ENCODE results near the gene CATSPER3. TPM values are rescaled to one million over a fixed set of nuclear protein-coding genes. Genes with fewer than 3 reads are reported as not detected.

The CATSPER3 gene
- 1 to 10 TPM in 1 of 2 experiments, under 1 TPM in 1; 0.94 to 1.8 TPM for total RNA-seq
- polyA plus RNA-seq, result under 1 TPM in 1 of 2 donors, not detected in 1; 0.68 TPM

DNA sequence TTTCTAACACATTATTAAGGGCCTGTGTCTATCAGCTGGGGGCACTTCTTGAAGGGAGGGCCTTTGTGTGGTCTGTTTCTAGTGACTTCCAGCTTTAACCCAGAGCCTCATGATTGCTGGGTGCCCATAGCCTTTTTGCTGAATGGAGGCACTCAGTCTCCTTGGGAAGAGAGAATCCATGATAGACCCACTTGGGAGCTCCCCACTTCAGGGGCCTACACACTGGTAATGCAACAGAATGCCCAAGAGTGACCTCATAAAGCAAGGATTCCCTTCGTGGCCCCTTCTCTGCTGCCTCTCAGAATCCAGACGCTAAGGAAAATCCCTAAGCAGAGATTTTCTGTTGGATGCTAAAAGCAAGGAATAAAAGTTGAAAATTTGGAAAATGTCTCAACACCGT is at the start of gene CATSPER3:
Gene CATSPER3, plus strand, starts transcription at position 301 of the 400 bp plus-strand sequence. Its CDS starts 85 bp downstream, at position 386.
- Histone ChIP-seq H3K4me1 (ENCODE audit: insufficient read depth, low read length) (peaks cover 21% of the 10 kb centered on the region), H3K27me3 (ENCODE audit: insufficient read depth, low read length) (no peaks in the 10 kb centered on the region), H3K36me3 (ENCODE audit: insufficient read depth, low read length) (no peaks in the 10 kb centered on the region), H3K9me3 (ENCODE audit: control insufficient read depth in 1 of 2, low read length in 2 of 2) (no peaks in the 10 kb centered on the region), H3K4me3 (ENCODE audit: low read length in 2 of 2) (no peak within 1 kb of the TSS), H3K27ac (ENCODE audit: low read depth, low read length) (no peak within 1 kb of the TSS)
- intact Hi-C loops (cut with micrococcal nuclease), result no loop called here
- CTCF ChIA-PET (ENCODE audit: partially characterized antibody), result no interaction called here
- Mint-ChIP-seq H3K27me3 (no peaks in the 10 kb centered on the region), H3K27ac (peak within 1 kb of the TSS in 1 of 7 donors; percentile 0), H3K36me3 (peaks cover 22 to 32% of the 10 kb centered on the region in 2 donors), H3K4me1 (peaks cover 15 to 26% (median 21%) of the 10 kb centered on the region in 4 donors), H3K9me3 (peaks cover 0 to 2% (median 0%) of the 10 kb centered on the region in 8 donors), H3K4me3 (no peak within 1 kb of the TSS)
- DNase-seq, result no peak
- POLR2A ChIA-PET (ENCODE audit: partially characterized antibody), result no interaction called here

- Mint-ChIP-seq H3K4me3 (no peak overlapping the region), H3K27me3 (no peaks in the 10 kb centered on the region), H3K36me3 (peaks cover 42 to 44% of the 10 kb centered on the region in 2 donors), H3K9me3 (no peaks in the 10 kb centered on the region), H3K4me1 (peaks cover 10 to 13% (median 12%) of the 10 kb centered on the region in 4 donors), H3K27ac (peak overlapping the region in 2 of 7 donors; percentile 25 to 43)
- Histone ChIP-seq H3K27me3 (ENCODE audit: insufficient read depth, low read length) (no peaks in the 10 kb centered on the region), H3K4me1 (ENCODE audit: insufficient read depth, low read length) (peaks cover 7% of the 10 kb centered on the region), H3K9me3 (ENCODE audit: control insufficient read depth in 1 of 2, low read length in 2 of 2) (no peaks in the 10 kb centered on the region), H3K36me3 (ENCODE audit: insufficient read depth, low read length) (peaks cover 22% of the 10 kb centered on the region), H3K4me3 (ENCODE audit: low read length in 2 of 2) (no peak overlapping the region), H3K27ac (ENCODE audit: low read depth, low read length) (no peak overlapping the region)
- CTCF ChIA-PET (ENCODE audit: partially characterized antibody), result no interaction called here
- intact Hi-C loops (cut with micrococcal nuclease), result loop anchor here (5.0 kb wide), 1 partner anchor 413 kb away; no protein-coding TSS in a partner anchor
- POLR2A ChIA-PET (ENCODE audit: partially characterized antibody), result interaction anchor here (1.3 kb wide), 1 partner anchor 14 kb away, joined by 3 read pairs; the partner anchor contains the start of gene PCBD2
- no peak for DNase-seq
Measured at GRCh38 chr5:134918861-134919260, 48.8 kb upstream of the CATSPER3 start.

- no peaks in the 10 kb centered on the region for H3K9me3 Mint-ChIP-seq
- peak overlapping the region in 2 of 7 donors; percentile 28 to 86 for H3K27ac Mint-ChIP-seq
- DNase-seq, result no peak
- Histone ChIP-seq H3K4me1 (ENCODE audit: insufficient read depth, low read length) (peaks cover 7% of the 10 kb centered on the region), H3K4me3 (ENCODE audit: low read length in 2 of 2) (no peak overlapping the region), H3K36me3 (ENCODE audit: insufficient read depth, low read length) (peaks cover 12% of the 10 kb centered on the region), H3K27me3 (ENCODE audit: insufficient read depth, low read length) (no peaks in the 10 kb centered on the region), H3K9me3 (ENCODE audit: control insufficient read depth in 1 of 2, low read length in 2 of 2) (no peaks in the 10 kb centered on the region), H3K27ac (ENCODE audit: low read depth, low read length) (no peak overlapping the region)
- no peaks in the 10 kb centered on the region for H3K27me3 Mint-ChIP-seq
- intact Hi-C loops (cut with micrococcal nuclease), result no loop called here
- peaks cover 10 to 13% (median 12%) of the 10 kb centered on the region in 4 donors for H3K4me1 Mint-ChIP-seq
- POLR2A ChIA-PET (ENCODE audit: partially characterized antibody), result no interaction called here
- CTCF ChIA-PET (ENCODE audit: partially characterized antibody), result no interaction called here
- peaks cover 38 to 39% of the 10 kb centered on the region in 2 donors for H3K36me3 Mint-ChIP-seq
- no peak overlapping the region for H3K4me3 Mint-ChIP-seq
Measured at GRCh38 chr5:134920848-134921575, 46.7 kb upstream of the CATSPER3 start.

DNA sequence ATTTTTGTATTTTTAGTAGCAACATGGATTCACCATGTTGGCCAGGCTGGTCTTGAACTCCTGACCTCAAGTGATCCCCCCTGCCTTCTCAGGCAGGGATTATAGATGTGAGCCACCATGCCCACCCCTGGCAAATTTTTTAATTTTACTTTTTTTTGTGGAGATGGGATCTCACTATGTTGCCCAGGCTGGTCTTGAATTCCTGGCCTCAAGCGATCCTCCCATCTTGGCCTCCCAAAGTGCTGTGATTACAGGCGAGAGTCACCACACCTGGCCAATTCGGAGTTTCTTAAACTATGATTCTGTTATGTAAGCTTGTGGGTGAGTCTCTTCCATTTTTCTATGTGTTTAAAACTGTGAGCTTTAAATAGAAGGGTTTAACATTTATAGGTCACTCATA is 35.2 kb upstream of the CATSPER3 start:
- Mint-ChIP-seq H3K9me3 (no peaks in the 10 kb centered on the region), H3K4me3 (no peak overlapping the region), H3K36me3 (peaks cover 24 to 33% of the 10 kb centered on the region in 2 donors), H3K27me3 (no peaks in the 10 kb centered on the region), H3K27ac (no peak overlapping the region), H3K4me1 (no peaks in the 10 kb centered on the region)
- POLR2A ChIA-PET (ENCODE audit: partially characterized antibody), result no interaction called here
- no peaks in the 10 kb centered on the region for H3K9me3 ChIP-seq (ENCODE audit: control insufficient read depth in 1 of 2, low read length in 2 of 2)
- H3K27me3 ChIP-seq (ENCODE audit: insufficient read depth, low read length), result no peaks in the 10 kb centered on the region
- no peak overlapping the region for H3K4me3 ChIP-seq (ENCODE audit: low read length in 2 of 2)
- DNase-seq, result no peak
- CTCF ChIA-PET (ENCODE audit: partially characterized antibody), result interaction anchor here (1.3 to 1.6 kb wide), 2 partner anchors 28 to 259 kb away, joined by 3 to 5 read pairs; partner anchors contain the start of gene PCBD2
- intact Hi-C loops (cut with micrococcal nuclease), result no loop called here
- H3K4me1 ChIP-seq (ENCODE audit: insufficient read depth, low read length), result no peaks in the 10 kb centered on the region
- H3K27ac ChIP-seq (ENCODE audit: low read depth, low read length), result no peak overlapping the region
- H3K36me3 ChIP-seq (ENCODE audit: insufficient read depth, low read length), result peaks cover 11% of the 10 kb centered on the region

DNA sequence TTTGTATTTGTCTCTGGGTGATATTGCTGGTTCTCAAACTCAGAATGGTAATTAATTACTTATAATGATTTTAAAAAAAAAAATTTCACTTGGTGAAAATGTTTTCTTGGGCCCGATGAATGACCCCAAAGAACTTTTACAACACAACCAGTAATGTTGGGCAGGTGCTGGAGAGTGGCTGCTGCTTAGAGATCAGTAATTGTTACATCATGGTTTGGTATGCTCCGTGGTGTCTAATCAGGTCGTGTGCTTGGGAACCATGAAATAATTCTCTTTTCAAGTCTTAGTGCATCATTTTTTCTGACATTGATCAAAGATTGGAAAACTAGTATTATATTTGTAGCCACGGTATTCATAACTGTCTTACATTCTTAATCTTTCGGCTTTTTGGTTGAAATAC is 33.5 kb upstream of the CATSPER3 start:
- ChIA-PET POLR2A (ENCODE audit: partially characterized antibody) (no interaction called here), CTCF (ENCODE audit: partially characterized antibody) (no interaction called here)
- no peak for DNase-seq
- no peaks in the 10 kb centered on the region for H3K9me3 ChIP-seq (ENCODE audit: control insufficient read depth in 1 of 2, low read length in 2 of 2)
- H3K9me3 Mint-ChIP-seq, result no peaks in the 10 kb centered on the region
- no peak overlapping the region for H3K4me3 ChIP-seq (ENCODE audit: low read length in 2 of 2)
- H3K27me3 Mint-ChIP-seq, result no peaks in the 10 kb centered on the region
- no peak overlapping the region for H3K27ac Mint-ChIP-seq
- H3K27ac ChIP-seq (ENCODE audit: low read depth, low read length), result no peak overlapping the region
- intact Hi-C loops (cut with micrococcal nuclease), result no loop called here
- H3K27me3 ChIP-seq (ENCODE audit: insufficient read depth, low read length), result no peaks in the 10 kb centered on the region
- H3K4me1 Mint-ChIP-seq, result no peaks in the 10 kb centered on the region
- H3K4me3 Mint-ChIP-seq, result no peak overlapping the region
- H3K36me3 ChIP-seq (ENCODE audit: insufficient read depth, low read length), result peaks cover 13% of the 10 kb centered on the region
- H3K4me1 ChIP-seq (ENCODE audit: insufficient read depth, low read length), result no peaks in the 10 kb centered on the region
- H3K36me3 Mint-ChIP-seq, result peaks cover 23 to 36% of the 10 kb centered on the region in 2 donors

DNA sequence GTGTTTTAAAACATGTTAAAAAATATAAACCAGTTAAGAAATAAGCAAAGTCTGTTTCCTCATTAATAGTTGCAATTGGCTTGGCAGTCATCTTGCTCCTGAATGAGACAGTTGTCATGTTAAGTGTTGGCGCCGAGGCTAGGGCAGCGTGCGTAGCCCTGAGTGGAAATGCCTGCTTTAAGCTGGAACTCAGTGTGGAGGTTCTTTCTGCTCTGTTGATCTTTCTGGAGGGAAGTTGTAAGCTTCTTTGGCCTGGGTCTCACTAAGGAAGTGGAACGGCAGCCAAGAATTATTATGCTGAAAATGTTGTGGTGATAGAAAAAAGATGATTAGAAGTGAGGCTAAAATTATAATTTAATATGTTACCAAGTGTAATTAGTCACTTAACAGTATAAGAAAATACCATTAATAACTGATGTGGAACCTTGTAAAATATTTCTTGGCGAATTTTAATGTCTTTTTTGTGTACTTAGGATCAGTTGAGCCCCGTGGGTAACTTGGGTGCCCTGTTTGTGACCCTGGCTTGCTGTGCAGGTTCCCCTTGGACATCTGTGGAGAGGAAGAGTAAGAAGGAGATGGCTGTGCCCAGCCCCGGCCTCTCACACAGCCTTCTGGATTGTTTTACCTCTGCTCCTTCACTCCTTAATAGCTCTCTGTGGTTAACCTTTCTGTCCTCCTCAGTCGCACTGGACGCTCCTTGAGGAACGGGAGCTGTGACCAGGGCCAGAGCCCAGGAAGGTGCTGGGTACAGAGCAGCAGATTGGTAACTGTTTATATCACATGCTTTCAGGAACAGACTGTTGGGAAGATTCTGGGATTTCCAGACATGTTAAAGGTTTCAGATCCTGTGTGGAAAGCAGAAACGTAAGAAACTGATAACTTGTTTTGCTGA is 31.8 kb upstream of the CATSPER3 start:
- CTCF ChIA-PET (ENCODE audit: partially characterized antibody), result no interaction called here
- no peaks in the 10 kb centered on the region for H3K9me3 ChIP-seq (ENCODE audit: control insufficient read depth in 1 of 2, low read length in 2 of 2)
- Mint-ChIP-seq H3K4me1 (no peaks in the 10 kb centered on the region), H3K36me3 (peaks cover 22 to 38% of the 10 kb centered on the region in 2 donors), H3K4me3 (no peak overlapping the region), H3K27ac (peak overlapping the region in 1 of 7 donors; percentile 53), H3K27me3 (no peaks in the 10 kb centered on the region), H3K9me3 (no peaks in the 10 kb centered on the region)
- no peak overlapping the region for H3K4me3 ChIP-seq (ENCODE audit: low read length in 2 of 2)
- no peak for DNase-seq
- no peaks in the 10 kb centered on the region for H3K4me1 ChIP-seq (ENCODE audit: insufficient read depth, low read length)
- POLR2A ChIA-PET (ENCODE audit: partially characterized antibody), result no interaction called here
- intact Hi-C loops (cut with micrococcal nuclease), result no loop called here
- H3K36me3 ChIP-seq (ENCODE audit: insufficient read depth, low read length), result peaks cover 13% of the 10 kb centered on the region
- no peak overlapping the region for H3K27ac ChIP-seq (ENCODE audit: low read depth, low read length)
- H3K27me3 ChIP-seq (ENCODE audit: insufficient read depth, low read length), result no peaks in the 10 kb centered on the region

DNA sequence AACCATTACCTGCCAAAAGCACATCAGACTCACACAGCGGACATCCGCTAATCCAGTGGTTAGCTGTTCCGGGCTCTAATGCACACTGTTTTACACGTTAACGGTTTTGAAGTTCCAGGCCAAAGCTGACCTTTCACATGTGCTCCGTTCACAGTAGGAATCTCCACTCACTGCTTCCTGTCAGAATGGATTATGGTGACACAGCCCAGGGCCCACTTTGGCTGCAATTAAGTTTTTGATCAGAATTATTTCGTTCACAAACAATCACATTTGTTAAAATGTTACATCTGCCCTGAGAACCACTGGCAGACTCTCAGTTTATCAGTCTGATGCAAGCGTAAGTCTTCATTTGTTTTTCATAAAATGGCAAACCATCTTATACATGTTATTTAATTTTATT is 30.2 kb upstream of the CATSPER3 start:
- intact Hi-C loops (cut with micrococcal nuclease), result no loop called here
- Histone ChIP-seq H3K36me3 (ENCODE audit: insufficient read depth, low read length) (peaks cover 13% of the 10 kb centered on the region), H3K27me3 (ENCODE audit: insufficient read depth, low read length) (no peaks in the 10 kb centered on the region), H3K27ac (ENCODE audit: low read depth, low read length) (no peak overlapping the region), H3K9me3 (ENCODE audit: control insufficient read depth in 1 of 2, low read length in 2 of 2) (no peaks in the 10 kb centered on the region), H3K4me1 (ENCODE audit: insufficient read depth, low read length) (no peaks in the 10 kb centered on the region), H3K4me3 (ENCODE audit: low read length in 2 of 2) (no peak overlapping the region)
- Mint-ChIP-seq H3K4me1 (no peaks in the 10 kb centered on the region), H3K27me3 (no peaks in the 10 kb centered on the region), H3K9me3 (no peaks in the 10 kb centered on the region), H3K4me3 (no peak overlapping the region), H3K36me3 (peaks cover 20 to 34% of the 10 kb centered on the region in 2 donors), H3K27ac (no peak overlapping the region)
- no peak for DNase-seq
- POLR2A ChIA-PET (ENCODE audit: partially characterized antibody), result no interaction called here
- CTCF ChIA-PET (ENCODE audit: partially characterized antibody), result no interaction called here

Measured in CD4-positive, alpha-beta memory T cell (primary cell).